ENCODE results near the gene RAB36.

DNA sequence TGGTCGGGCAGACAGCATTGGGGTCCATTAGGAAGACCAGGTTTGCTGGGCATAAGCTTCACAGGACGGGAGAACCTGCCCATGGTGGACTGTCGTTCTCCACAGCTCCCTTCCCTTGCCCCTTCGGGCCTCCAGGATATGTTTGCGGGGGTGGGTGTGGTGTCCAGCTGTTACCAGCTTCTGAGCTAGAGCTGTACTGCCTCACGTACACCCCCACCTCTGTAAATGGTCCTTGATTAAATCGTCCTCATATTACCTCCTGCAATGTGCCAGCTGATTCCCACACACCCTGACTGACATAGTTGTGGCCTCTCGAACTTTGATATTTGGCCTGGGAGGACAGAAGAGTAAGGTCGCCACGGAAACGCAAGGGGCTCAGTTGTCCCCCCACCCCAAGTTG is 18.8 kb downstream of the RAB36 start:
- TF ChIP-seq, protein P1, sequence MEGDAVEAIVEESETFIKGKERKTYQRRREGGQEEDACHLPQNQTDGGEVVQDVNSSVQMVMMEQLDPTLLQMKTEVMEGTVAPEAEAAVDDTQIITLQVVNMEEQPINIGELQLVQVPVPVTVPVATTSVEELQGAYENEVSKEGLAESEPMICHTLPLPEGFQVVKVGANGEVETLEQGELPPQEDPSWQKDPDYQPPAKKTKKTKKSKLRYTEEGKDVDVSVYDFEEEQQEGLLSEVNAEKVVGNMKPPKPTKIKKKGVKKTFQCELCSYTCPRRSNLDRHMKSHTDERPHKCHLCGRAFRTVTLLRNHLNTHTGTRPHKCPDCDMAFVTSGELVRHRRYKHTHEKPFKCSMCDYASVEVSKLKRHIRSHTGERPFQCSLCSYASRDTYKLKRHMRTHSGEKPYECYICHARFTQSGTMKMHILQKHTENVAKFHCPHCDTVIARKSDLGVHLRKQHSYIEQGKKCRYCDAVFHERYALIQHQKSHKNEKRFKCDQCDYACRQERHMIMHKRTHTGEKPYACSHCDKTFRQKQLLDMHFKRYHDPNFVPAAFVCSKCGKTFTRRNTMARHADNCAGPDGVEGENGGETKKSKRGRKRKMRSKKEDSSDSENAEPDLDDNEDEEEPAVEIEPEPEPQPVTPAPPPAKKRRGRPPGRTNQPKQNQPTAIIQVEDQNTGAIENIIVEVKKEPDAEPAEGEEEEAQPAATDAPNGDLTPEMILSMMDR (IDR thresholded peaks at IDR 0.05; ENCODE audit: low read depth, low read length, missing input control): no peak
- TF ChIP-seq, protein P2, sequence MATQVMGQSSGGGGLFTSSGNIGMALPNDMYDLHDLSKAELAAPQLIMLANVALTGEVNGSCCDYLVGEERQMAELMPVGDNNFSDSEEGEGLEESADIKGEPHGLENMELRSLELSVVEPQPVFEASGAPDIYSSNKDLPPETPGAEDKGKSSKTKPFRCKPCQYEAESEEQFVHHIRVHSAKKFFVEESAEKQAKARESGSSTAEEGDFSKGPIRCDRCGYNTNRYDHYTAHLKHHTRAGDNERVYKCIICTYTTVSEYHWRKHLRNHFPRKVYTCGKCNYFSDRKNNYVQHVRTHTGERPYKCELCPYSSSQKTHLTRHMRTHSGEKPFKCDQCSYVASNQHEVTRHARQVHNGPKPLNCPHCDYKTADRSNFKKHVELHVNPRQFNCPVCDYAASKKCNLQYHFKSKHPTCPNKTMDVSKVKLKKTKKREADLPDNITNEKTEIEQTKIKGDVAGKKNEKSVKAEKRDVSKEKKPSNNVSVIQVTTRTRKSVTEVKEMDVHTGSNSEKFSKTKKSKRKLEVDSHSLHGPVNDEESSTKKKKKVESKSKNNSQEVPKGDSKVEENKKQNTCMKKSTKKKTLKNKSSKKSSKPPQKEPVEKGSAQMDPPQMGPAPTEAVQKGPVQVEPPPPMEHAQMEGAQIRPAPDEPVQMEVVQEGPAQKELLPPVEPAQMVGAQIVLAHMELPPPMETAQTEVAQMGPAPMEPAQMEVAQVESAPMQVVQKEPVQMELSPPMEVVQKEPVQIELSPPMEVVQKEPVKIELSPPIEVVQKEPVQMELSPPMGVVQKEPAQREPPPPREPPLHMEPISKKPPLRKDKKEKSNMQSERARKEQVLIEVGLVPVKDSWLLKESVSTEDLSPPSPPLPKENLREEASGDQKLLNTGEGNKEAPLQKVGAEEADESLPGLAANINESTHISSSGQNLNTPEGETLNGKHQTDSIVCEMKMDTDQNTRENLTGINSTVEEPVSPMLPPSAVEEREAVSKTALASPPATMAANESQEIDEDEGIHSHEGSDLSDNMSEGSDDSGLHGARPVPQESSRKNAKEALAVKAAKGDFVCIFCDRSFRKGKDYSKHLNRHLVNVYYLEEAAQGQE (IDR thresholded peaks at IDR 0.05): no peak
- no peak for TF ChIP-seq TAF1 (conservative IDR thresholded peaks at IDR 0.05)
- no peak for TF ChIP-seq GABPA (IDR thresholded peaks at IDR 0.05 in 1 of 2, conservative IDR thresholded peaks at IDR 0.05 in 1 of 2)
- TF ChIP-seq, protein P3, sequence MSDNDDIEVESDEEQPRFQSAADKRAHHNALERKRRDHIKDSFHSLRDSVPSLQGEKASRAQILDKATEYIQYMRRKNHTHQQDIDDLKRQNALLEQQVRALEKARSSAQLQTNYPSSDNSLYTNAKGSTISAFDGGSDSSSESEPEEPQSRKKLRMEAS (IDR thresholded peaks at IDR 0.05): no peak
- TF ChIP-seq, protein P4, sequence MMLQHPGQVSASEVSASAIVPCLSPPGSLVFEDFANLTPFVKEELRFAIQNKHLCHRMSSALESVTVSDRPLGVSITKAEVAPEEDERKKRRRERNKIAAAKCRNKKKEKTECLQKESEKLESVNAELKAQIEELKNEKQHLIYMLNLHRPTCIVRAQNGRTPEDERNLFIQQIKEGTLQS (IDR thresholded peaks at IDR 0.05): no peak

Data from liver (tissue), 3 donors.